Measurements from ENCODE around the gene NMNAT2.

GRCh38 chr1:183242556-183242955, 175.6 kb downstream of the NMNAT2 start:
- TF ChIP-seq CTCF (IDR thresholded peaks at IDR 0.05) (no peak), POLR2A (IDR thresholded peaks at IDR 0.05) (no peak)
